ENCODE measurements around the gene EPHA10. TPM values are rescaled to one million over a fixed set of nuclear protein-coding genes. Genes with fewer than 3 reads are reported as not detected.

EPHA10 gene
- total RNA-seq, 1 experiment from 2014 or later: not detected

DNA sequence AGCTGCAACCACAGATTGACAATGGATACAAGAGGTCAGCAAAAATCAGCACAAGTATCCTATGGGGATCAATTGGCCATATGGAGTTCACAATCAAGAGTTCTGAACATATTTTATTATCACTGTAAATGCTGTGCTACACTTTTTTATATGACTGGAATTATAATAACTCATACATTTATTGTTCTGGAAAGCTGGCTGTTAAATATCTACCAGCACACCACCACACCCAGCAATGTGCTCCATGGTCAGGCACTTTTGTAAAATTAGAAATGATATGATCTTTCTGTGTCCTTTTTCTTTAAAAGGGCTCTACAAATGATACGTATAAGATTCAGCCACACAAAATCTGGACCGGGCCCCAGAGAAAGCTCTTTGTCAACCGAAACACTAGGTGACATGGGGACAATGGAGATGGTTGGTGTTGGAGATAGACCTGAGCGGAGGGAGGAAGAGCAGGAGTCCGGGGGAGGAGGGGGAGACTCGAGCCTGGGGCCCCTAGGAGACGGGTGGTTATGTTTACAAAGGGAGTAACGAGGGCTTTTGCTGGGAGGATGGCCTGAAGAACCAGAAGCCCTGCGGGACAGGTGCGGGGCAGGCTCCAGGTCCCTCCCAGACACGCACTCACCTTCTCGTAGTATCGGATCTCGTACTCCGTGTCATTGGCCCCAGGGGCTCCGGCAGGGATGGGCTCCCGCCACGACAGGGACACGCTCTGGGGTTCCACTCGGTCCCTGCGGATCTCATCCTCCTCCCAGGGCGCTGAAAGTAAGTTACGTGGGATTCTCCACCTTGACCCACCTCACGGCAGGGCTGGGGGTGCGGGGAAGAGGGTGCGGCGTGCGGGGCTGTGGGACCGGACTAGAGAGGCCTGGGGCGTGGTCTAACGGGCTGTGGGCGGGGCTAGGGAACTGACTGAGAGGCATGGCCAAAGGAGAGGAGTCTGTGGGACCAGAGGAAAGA lies 30.0 kb downstream of the EPHA10 start:
- no peak for DNase-seq (ENCODE audit: low read depth)

DNA sequence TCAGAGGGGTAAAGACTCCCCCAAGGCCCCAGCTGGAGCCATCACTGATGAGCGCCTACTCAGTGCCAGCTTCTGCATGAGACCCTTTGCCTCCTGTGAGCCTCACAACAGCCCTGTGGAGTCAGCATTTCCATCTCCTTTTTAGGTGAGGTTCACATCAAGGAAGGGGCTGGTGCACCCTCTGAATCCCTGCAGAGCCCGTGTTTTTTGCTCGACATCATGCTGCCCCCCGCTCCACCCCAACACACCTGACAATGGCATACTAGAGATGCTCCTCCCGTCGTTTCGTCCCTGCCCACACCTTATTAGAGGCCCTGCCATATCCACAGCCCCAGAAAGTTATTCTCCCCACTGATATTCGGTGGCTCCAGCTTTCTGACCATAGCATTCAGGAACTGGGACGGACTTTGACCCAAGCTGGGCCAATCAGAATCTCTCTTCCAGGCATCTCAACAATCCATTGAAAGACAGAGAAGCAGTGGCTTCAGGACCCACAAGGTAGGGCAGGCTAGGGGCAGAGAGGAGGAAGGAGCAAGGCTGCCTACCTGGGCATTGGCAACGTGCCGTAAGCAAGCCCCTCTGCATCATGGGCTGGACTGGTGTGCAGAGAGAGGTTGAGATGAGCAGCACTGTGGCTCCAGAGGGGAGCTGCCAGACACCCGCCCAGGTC lies 32.7 kb downstream of the EPHA10 start:
- no peak for DNase-seq (ENCODE audit: low read depth)

DNA sequence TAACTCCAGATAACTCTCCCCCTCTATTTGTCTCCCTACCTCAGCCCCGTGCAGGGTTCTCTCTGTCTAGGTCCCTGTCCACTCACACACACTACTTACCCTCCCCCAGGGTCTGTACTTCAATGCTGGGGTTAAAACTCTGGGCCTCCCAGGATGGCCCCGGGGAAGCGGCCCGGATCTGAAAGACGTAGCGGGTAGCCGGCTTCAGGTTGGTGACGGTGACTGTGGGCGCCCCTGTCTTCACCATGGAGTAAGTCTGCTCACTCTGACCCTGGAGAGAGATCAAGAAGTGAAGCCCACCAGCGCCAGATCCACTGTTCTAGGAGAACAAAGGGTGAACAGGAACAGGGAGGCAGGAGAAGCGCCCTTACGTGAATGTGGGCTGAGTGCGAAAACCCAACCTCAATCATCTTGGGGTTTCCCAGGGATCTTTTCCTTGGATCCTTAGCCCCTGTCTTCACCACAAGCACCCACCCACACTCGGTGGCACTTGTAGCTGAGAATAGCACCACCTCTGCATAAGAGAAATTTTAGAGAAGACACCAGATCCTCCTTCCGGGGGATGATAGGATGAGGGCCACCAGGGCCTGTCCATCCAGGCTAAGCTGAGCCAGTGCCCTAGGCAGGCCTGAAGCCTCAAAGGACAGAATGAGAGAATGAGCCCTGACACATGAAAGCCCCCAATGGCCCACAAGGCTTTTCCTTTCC lies 33.5 kb downstream of the EPHA10 start:
- no peak for DNase-seq (ENCODE audit: low read depth)

DNA sequence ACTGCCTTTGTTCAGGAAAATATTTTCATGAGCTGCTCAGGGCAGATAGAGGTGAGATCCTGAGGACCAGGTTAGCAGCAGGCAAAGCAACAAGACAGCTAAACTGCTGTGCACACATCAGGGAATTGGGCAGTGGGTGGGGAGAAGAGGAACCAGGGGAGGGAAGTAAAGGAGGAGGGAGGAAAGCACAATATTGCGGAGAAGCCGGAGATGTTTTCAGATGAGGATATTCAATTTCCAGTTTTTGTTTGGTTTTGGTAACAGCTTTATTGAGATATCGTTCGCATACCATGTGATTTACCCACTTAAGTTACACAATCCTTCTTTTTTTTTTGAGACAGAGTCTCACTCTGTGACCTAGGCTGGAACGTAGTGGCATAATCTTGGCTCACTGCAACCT lies 34.5 kb downstream of the EPHA10 start:
- DNase-seq (ENCODE audit: low read depth): no peak

DNA sequence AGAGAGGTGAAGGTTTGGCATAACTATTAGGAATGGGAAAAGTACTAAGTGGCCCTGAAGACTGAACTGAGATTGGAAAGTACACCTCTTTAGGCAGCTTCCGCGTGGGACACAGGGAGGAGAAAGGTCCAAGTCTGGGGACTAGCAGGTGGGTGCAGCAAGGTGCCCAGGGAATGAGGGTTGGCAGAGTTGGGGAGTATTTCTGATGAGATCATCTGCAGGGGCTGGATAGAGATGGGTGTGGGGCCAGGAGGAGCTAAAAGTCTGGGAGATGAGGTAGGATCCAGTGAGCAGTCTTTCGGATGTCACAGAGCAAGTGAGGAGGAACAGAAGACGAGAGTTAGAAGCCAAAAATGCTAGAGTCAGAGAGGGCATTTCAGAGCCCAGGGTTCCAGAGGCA lies 36.5 kb downstream of the EPHA10 start:
- no peak for DNase-seq (ENCODE audit: low read depth)

DNA sequence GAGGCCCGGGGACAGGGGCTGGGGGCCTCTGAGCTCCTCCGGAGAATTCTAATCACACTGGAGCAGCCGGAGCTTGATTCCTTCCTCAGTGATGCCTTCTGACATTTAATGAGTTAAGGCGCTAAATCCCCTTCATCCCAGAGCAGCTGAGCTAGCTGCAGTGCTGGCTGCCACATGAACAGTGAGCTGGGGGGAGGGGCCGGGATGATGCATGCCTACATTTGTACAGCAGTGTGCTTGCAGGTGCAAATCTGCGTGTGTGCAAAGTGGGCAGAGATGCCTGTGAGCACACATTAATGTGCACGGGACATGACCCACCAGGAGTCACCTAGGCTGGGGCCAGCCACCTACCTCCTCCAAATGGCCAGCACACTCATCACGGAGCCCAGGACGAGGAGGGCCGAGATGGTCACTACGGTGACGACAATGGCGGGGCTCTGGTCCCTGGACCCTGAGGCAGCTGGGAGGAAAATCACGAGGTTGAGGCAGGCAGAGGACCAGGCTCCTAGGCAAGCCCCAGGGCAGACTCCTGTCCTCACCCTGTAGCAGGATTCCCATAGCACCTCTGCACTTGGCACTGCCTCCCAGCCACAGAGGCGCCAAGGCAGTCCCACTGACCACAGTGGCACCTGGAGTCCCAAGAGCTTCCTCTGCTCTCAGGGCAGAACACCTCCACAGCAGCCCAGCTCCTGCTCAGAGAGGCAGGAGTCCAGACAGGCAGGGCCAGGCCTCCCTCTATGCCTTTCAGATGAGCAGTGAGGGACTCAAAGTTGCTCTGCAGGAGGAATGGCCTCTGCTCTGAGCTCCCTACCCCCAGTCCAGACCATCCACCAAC lies 38.0 kb downstream of the EPHA10 start:
- DNase-seq (ENCODE audit: low read depth): no peak

DNA sequence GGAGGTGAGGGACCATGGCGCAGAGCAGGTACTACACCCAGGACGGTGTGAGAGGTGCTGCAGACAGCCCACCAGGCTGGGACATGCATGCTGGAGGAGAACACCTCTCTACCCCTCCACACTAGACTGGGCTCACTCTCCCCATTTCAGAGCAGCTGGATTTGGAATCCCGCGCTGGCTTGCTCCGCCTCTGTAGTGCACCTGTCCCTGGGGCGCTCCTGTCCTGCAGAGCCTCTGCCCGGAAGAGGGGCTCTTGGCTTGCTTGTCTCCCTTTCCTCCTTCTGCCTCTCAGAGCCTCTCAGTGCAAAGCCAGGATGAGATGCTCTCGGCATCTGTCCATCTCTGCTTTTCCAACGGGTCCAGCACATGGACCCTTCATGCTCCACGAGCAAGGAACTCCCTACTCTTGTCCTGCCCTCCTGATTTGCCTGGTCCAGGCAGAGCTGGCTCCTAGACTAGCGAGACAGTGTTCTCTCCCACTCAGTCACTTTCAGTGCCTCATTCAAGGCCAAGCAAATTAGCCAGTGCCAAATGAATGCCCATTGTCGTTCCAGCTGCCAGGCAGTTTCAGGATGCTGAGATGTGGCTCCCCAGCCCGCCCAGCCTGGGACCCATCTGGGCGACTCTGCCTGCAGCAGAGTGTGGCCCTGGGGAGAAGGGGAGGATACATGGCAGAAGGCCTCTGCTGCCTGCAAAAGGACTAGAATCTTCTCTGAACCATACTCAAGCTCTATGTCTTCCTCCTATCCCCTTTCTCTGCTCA lies 38.9 kb downstream of the EPHA10 start:
- no peak for DNase-seq (ENCODE audit: low read depth)

DNA sequence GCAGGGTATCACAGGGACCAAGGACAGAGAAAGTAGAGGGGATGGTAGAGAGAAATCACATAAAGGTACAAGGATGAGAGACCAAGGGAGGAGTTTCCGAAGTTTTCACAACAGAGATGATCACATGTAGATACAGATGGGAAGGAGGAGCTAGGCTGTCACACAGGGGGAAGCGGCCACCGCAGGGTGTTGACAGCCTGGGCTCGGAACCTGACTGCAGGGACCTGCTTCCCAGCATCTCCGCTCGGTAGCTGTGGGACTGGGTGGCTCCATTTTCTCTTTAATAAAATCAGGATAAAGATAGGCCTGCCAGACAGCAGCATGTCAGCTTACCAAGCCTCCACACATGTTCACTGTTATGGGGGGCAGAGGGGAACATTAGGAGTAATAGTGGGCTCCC lies 40.3 kb downstream of the EPHA10 start:
- DNase-seq (ENCODE audit: low read depth): no peak

DNA sequence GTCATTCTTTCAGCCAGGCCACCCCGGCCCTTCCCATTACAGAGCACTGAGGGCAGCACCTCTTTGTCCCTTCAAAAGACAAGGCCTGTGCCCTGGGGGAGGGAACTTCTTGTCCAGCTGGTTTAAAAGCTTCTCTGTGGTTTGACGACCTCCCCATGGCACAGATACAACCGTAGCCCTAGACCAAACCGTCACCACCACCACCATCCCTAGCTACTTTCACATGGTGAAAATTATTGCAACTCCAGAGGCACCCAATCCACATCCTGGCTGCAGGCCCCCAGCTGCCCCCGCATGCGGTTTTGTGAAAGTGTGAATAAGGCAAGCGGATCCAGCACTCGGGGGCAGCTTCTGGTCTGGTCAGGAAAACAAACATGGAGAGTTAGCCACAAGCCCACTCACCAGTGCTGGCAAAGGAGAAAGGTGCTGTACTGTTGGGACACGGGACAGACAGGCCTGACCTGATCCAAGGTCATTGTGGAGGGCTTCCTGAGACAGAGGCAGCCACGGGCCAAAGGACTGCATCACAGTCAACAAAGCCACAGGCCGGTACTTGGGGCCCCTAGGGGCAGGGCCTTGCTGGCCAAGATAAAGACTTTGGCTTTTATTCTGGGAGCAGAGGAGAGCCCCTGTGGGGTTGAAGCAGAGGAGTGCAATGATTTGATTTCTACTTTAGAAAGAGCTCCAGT lies 41.4 kb downstream of the EPHA10 start:
- no peak for DNase-seq (ENCODE audit: low read depth)

DNA sequence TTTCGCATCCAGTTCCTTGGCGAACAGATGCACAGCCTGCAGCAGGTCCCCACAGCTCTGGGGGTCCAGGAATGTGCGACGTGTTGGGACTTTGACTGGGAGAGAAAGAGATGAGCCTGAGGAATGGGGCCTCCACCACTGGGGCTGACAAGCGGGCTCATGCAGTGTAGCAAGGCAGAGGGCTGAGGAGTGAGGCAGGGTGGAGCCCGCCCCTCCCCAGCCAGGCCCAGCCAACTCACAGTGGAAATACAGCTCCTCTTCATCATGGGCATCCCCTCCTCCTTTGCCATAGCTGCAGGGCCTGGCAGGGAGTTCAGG lies 41.9 kb downstream of the EPHA10 start:
- no peak for DNase-seq (ENCODE audit: low read depth)

DNA sequence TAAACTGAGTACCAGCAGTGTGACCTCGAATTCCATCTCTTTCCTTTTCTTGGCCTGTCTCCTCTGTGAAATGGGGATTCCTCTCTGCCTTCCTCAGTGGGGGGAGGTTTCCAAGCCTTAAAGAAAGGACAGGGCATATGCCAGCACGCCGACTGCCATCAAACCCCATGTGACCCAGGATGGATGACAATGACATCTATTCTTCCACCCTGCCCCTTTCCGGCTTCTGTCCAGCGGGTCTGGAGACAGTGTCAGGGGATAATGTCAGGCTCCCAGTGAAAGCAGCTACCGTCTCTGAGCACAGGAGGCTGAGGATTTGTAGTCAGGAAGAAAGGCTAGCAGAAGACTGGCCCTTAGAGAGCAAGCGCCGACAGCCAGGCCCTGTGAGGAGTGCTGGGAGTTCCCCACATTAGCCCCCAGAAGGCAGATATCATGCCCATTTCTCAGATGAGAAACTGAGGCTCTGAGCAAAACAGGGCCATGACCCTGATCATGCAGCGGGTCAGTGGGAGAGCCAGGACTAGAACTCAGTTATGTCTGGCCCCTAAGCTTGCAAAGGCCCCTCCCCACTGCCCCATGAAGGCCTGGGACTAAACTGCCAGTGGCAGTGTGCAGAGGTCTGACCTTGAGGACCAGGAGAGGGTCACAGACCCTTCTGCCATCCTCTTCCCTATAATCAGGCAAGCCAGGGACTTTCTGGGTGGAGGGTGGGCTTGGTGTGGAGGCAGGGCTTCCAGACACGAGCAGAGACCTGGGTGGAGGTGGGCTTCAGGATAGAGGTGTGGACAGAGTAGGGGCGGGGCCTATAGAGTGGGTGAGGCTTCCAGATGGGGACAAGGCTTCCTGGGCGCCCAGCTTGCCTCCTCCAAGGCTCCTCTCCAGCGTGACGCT lies 42.5 kb downstream of the EPHA10 start:
- no peak for DNase-seq (ENCODE audit: low read depth)

DNA sequence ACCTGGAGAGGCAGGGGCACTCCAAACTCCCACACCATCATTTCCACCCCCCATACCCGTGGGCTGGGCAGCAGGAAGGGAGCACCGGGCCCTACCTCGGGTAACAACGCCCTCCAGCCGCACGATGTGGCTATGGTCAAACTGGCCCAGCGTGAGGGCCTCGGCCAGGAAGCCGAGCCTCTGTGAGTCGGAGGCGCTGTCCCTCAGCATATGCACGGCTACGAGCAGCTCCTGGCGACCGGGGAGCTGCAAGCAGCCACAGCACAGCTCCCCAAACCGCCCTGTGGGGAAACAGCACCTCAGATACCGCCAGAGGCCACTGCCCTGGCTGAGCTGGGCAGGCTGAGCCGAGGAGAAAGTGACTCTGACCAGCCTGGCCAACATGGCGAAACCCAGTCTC lies 43.4 kb downstream of the EPHA10 start:
- no peak for DNase-seq (ENCODE audit: low read depth)

DNA sequence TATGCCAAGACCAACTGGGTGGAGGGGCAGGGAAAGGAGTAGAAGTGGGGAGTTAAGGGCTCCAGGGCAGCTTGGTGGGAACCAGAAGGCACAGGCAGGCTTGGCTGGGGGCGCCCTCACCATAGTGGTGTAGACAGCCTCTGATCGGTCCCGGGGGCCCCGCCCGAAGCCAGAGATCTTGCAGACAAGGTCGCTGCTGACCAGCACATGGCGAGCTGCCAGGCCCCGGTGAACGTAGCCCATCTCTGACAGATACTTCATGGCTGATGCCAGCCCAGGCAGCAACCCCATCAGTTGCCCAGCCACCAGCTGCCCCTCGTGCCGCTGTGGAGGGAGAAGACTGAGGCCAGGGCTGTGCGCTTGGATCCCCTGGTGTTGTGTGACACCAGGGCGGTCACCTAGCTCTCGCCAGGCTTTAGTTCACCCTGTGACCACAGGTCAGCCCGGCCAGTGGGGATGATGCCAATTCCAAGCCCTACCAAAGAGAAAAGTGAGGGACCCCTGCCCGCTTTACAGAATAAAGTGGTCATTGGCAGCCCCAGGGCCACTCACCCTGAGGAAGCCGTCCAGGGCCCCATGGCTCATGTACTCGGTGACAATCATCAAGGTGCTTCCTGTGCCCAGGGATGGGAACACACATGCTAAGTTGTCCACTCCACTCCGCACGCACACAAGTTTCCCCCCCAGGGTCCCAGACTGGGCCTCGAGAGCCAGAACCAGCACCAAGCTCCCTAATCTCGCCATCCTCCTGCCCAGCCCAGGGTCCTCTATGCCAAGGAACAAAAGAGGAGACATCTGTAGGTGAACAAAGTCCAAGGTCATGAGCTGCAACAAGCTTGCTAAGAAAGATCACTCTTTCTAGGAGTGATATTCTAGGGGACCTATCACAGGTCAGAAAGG lies 44.4 kb downstream of the EPHA10 start:
- no peak for DNase-seq (ENCODE audit: low read depth)

DNA sequence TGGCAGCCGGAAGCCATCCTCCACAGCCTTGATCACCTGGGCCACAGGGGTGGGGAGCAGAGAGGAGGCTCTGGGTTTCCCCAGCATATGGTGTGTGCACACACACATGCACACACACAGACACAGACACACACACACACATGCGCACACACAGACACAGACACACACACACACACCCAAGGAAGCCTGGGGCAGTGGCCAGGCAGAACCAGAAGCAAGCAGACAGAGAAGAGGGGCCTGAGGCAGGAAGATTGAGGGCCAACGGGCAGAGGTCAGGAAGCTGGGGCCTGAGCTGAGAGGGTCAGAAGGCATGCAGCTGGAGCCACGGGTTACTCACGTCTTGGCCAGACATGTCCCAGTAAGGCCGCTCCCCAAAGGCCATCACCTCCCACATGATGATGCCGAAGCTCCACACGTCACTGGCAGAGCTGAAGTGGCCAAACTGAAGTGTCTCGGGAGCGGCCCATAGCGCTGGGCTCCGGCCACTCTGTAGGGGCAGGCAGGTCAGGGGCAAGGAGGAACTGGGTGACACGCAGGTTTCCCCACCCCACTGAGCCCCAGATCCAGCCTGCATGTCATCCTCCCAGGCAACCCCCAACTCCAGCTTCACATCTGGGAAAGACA lies 45.2 kb downstream of the EPHA10 start:
- no peak for DNase-seq (ENCODE audit: low read depth)

DNA sequence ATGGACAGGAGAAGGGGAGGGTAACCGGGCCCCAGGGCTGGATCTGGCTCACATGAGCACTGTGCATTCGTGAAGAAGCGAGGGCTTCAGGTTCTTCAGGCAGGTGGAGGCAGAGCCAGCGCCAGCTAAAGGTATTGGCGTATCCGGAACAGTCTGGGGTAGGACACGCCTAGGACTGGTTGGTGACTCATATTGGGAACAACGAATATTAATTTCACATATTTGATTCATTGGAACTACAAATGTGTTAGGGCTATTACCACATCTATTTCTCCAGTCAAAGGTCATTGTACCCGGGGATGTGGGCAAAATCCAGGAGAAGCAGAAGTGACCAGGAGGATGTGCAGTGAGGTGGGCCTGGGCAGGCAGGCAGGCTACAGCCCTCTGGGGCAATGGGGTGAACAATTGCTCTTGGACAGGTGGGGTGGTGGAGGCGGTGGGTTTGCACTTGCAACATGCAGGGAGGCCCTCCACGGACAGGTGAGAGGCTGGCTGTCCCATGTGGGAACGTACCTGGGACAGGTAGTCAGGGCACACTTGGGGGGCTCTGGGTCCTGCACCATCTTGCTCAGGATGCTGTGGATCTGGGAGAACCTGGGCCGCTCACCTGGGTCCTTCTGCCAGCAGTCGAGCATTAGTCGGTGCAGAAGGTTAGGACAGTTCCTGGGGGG lies 45.9 kb downstream of the EPHA10 start:
- DNase-seq (ENCODE audit: low read depth): no peak

DNA sequence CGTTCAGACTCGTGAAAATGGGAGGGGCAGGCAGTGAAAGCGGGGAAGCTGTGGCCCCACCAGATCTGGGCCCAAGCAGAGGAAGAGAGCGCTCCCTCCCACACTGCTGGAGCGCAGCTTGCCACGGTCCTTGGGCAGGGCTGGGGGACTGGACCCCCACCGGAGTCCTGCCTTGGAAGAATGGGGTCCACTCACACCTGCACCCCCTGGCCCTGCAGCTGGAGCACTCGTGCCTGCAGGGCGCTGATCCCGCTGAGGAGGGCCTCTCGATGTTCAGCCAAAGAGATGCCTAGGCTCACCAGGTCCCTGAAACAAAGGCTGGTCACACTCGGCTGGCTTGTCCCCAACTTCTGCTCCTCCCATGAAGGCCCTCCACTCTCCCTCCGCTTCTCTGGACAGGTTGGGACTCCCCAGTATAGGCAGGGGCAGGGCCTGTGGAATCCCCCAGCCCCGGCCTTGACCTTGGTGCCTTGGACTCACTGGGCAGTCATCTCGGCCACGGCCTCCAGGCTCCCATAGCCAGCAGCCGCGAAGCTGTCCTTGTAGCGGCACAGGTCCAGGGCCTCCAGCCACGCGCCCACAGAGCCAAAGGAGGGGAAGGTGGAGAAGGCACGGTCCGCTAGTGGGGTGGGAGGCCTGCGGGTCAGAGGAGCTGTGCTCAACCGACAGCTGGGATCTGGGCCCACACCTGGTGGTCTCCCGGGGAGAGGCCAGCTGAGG lies 46.6 kb downstream of the EPHA10 start:
- DNase-seq (ENCODE audit: low read depth): no peak

All from LHCN-M2 (cell line).